Measurements from ENCODE around the gene TSPAN13. TPM values are rescaled to one million over a fixed set of nuclear protein-coding genes. Genes with fewer than 3 reads are reported as not detected.

Gene TSPAN13
- total RNA-seq, 6 donors from 2014 or later: 16.8 to 178 (median 139) TPM

- Histone ChIP-seq H3K4me1 (peaks cover 0 to 9% (median 3%) of the 10 kb centered on the region in 4 donors), H3K27ac (peak overlapping the region in 1 of 4 donors; percentile 42), H3K9me3 (no peaks in the 10 kb centered on the region), H3K4me3 (no peak overlapping the region), H3K27me3 (no peaks in the 10 kb centered on the region), H3K36me3 (no peaks in the 10 kb centered on the region)
- WGBS, 2 donors: 48 to 95% methylated on average over 1 of the region's 1 CpG
- DNase-seq: no peak
- TF ChIP-seq POLR2A (IDR thresholded peaks at IDR 0.05) (no peak), EP300 (IDR thresholded peaks at IDR 0.05) (no peak), POLR2AphosphoS5 (IDR thresholded peaks at IDR 0.05) (no peak), CTCF (IDR thresholded peaks at IDR 0.05) (no peak)
- ATAC-seq (ENCODE audit: low FRiP score in 2 of 2): no peak
These were observed 12.6 kb upstream of the TSPAN13 start for GRCh38 chr7:16740996-16741395.

- no peak overlapping the region for H3K27ac ChIP-seq
- H3K36me3 ChIP-seq: no peaks in the 10 kb centered on the region
- peaks cover 0 to 9% (median 3%) of the 10 kb centered on the region in 4 donors for H3K4me1 ChIP-seq
- WGBS, 2 donors: 100% methylated on average over 1 of the region's 1 CpG
- H3K4me3 ChIP-seq: no peak overlapping the region
- ATAC-seq (ENCODE audit: low FRiP score in 2 of 2): no peak
- TF ChIP-seq POLR2A (IDR thresholded peaks at IDR 0.05) (no peak), CTCF (IDR thresholded peaks at IDR 0.05) (no peak)
- H3K9me3 ChIP-seq: no peaks in the 10 kb centered on the region
- DNase-seq: no peak
- no peaks in the 10 kb centered on the region for H3K27me3 ChIP-seq
These were observed 11.9 kb upstream of the TSPAN13 start for GRCh38 chr7:16741676-16742075.

- Histone ChIP-seq H3K27ac (no peak overlapping the region), H3K4me3 (no peak overlapping the region), H3K9me3 (no peaks in the 10 kb centered on the region), H3K4me1 (peaks cover 0 to 9% (median 4%) of the 10 kb centered on the region in 4 donors), H3K27me3 (no peaks in the 10 kb centered on the region), H3K36me3 (no peaks in the 10 kb centered on the region)
- DNase-seq: no peak
- no peak for TF ChIP-seq CTCF (IDR thresholded peaks at IDR 0.05)
- no peak for TF ChIP-seq POLR2AphosphoS5 (IDR thresholded peaks at IDR 0.05)
- no peak for TF ChIP-seq POLR2A (IDR thresholded peaks at IDR 0.05)
- no peak for TF ChIP-seq EP300 (IDR thresholded peaks at IDR 0.05)
- 95 to 97% methylated on average over 3 of the region's 3 CpGs for whole genome bisulfite sequencing, 2 donors
- ATAC-seq (ENCODE audit: low FRiP score in 2 of 2): no peak
These were observed 11.0 kb upstream of the TSPAN13 start for GRCh38 chr7:16742547-16742946.

- H3K27me3 ChIP-seq: no peaks in the 10 kb centered on the region
- no peak for TF ChIP-seq EP300 (IDR thresholded peaks at IDR 0.05)
- TF ChIP-seq POLR2A (IDR thresholded peaks at IDR 0.05): no peak
- no peak for TF ChIP-seq POLR2AphosphoS5 (IDR thresholded peaks at IDR 0.05)
- ATAC-seq (ENCODE audit: low FRiP score in 2 of 2) (no peak), DNase-seq (no peak)
- H3K27ac ChIP-seq: peak overlapping the region in 2 of 4 donors; percentile 8 to 52
- H3K4me3 ChIP-seq: no peak overlapping the region
- no peaks in the 10 kb centered on the region for H3K9me3 ChIP-seq
- 33 to 49% methylated on average over 4 of the region's 4 CpGs for WGBS, 2 donors
- H3K36me3 ChIP-seq: no peaks in the 10 kb centered on the region
- peaks cover 0 to 9% (median 4%) of the 10 kb centered on the region in 4 donors for H3K4me1 ChIP-seq
These were observed 10.3 kb upstream of the TSPAN13 start for GRCh38 chr7:16743236-16743635.

GRCh38 chr7:16744518-16745250, 8.9 kb upstream of the TSPAN13 start:
- Histone ChIP-seq H3K36me3 (no peaks in the 10 kb centered on the region), H3K4me1 (peaks cover 0 to 9% (median 4%) of the 10 kb centered on the region in 4 donors), H3K27ac (peak overlapping the region in 1 of 4 donors; percentile 52), H3K9me3 (no peaks in the 10 kb centered on the region), H3K4me3 (no peak overlapping the region), H3K27me3 (no peaks in the 10 kb centered on the region)
- no peak for DNase-seq
- TF ChIP-seq POLR2AphosphoS5 (IDR thresholded peaks at IDR 0.05) (no peak), EP300 (IDR thresholded peaks at IDR 0.05) (no peak), POLR2A (IDR thresholded peaks at IDR 0.05) (no peak), CTCF (IDR thresholded peaks at IDR 0.05) (no peak)
- no peak for ATAC-seq (ENCODE audit: low FRiP score in 2 of 2)
- WGBS, 2 donors: 75 to 78% methylated on average over 6 of the region's 6 CpGs
